Heart left ventricle (tissue), 13 donors: ENCODE results near the gene SAA4.
A peak's percentile ranks its signal among the peaks of the same experiment; 100 is the strongest.

Experiments used
- CTCF ChIP-seq, 12 donors: fragments of 200-600 bp; sonication (generic) in 4 of 12; IDR thresholded peaks; one replicate each; pipeline versions ENCODE4 v1.5.0 to v1.8.0; 2018 to 2022; ENCODE audit warnings: antibody characterized with exemption in 12 of 12, mild to moderate bottlenecking in 5 of 12
- POLR2A ChIP-seq, 2 donors: fragments of 450-650 bp; IDR thresholded peaks; one replicate each; pipeline ENCODE4 v1.6.1; 2017; ENCODE audit warnings: antibody characterized with exemption in 2 of 2, mild to moderate bottlenecking in 2 of 2, moderate library complexity in 2 of 2
- donor health status: ischemic (EF 13 %, LVEDD 7.1; RV severe dilation, severe dysfunction).
- donor health status: DM: no; HTN: yes; CAD: no.
- donor health status: DM: no; HTN: no; CAD: no.
- donor health status: ischemic (EF 25% LVEDD 6.9; RV normal size, moderate dysfunction).
- donor health status: ischemic (EF 25% LVEDD 5.7; RV mildly dilated, moderate dysfunction).
- donor health status: ischemic (EF 35%, LVEDD 5.7; RV mildly dilated, moderate dysfunction).
- donor health status: nonischemic (EF 11% LVEDD 7.7; RV severe dilation, severe dysfunction).
- donor health status: DM: yes; HTN: yes; CAD: no.
- donor health status: PGD.
- donor health status: ischemic (EF 29% LVEDD 5.4; RV normal size, mild dysfunction).
- donor health status: nonischemic (EF 23%, LVEDD 6.1; RV moderate dilation, normal function).

- TF ChIP-seq CTCF (IDR thresholded peaks at IDR 0.05) (peak in 3 of 12 donors; percentile 14 to 20 (median 14)), POLR2A (IDR thresholded peaks at IDR 0.05) (no peak)
Observed at GRCh38 chr11:18203723-18204122, 32.9 kb downstream of the SAA4 start.
